ENCODE data around the gene ABI3BP.

GRCh38 chr3:100831629-100832028 is 161.6 kb downstream of the ABI3BP start:
- TF ChIP-seq GABPA (IDR thresholded peaks at IDR 0.05; ENCODE audit: low read depth) (no peak), SRF (IDR thresholded peaks at IDR 0.05; ENCODE audit: low read depth in 2 of 2, low read length in 2 of 2) (no peak), FOS (IDR thresholded peaks at IDR 0.05; ENCODE audit: borderline replicate concordance, extremely low read depth, insufficient read length) (no peak), POLR2AphosphoS5 (IDR thresholded peaks at IDR 0.05; ENCODE audit: low read length) (no peak), TAF1 (IDR thresholded peaks at IDR 0.05; ENCODE audit: borderline replicate concordance, low read depth, low read length) (no peak), NFYB (IDR thresholded peaks at IDR 0.05; ENCODE audit: insufficient read depth, low read depth, low read length) (no peak), NFIC (IDR thresholded peaks at IDR 0.05; ENCODE audit: low read depth, low read length) (no peak), HDAC2 (IDR thresholded peaks at IDR 0.05) (no peak), MXI1 (IDR thresholded peaks at IDR 0.05; ENCODE audit: low read depth, low read length) (no peak), POLR2A (IDR thresholded peaks at IDR 0.05; ENCODE audit: low read depth, low read length) (no peak), ESRRA (IDR thresholded peaks at IDR 0.05; ENCODE audit: low read length) (no peak), NR2F1 (conservative IDR thresholded peaks at IDR 0.05) (no peak)
- TF ChIP-seq, protein P1, sequence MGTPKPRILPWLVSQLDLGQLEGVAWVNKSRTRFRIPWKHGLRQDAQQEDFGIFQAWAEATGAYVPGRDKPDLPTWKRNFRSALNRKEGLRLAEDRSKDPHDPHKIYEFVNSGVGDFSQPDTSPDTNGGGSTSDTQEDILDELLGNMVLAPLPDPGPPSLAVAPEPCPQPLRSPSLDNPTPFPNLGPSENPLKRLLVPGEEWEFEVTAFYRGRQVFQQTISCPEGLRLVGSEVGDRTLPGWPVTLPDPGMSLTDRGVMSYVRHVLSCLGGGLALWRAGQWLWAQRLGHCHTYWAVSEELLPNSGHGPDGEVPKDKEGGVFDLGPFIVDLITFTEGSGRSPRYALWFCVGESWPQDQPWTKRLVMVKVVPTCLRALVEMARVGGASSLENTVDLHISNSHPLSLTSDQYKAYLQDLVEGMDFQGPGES (IDR thresholded peaks at IDR 0.05), result no peak
- TF ChIP-seq, protein P2, sequence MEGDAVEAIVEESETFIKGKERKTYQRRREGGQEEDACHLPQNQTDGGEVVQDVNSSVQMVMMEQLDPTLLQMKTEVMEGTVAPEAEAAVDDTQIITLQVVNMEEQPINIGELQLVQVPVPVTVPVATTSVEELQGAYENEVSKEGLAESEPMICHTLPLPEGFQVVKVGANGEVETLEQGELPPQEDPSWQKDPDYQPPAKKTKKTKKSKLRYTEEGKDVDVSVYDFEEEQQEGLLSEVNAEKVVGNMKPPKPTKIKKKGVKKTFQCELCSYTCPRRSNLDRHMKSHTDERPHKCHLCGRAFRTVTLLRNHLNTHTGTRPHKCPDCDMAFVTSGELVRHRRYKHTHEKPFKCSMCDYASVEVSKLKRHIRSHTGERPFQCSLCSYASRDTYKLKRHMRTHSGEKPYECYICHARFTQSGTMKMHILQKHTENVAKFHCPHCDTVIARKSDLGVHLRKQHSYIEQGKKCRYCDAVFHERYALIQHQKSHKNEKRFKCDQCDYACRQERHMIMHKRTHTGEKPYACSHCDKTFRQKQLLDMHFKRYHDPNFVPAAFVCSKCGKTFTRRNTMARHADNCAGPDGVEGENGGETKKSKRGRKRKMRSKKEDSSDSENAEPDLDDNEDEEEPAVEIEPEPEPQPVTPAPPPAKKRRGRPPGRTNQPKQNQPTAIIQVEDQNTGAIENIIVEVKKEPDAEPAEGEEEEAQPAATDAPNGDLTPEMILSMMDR (IDR thresholded peaks at IDR 0.05 in 2 of 3, conservative IDR thresholded peaks at IDR 0.05 in 1 of 3; ENCODE audit: control insufficient read depth in 2 of 3, extremely low read depth in 1 of 3, insufficient read depth in 1 of 3, low read depth in 3 of 3, low read length in 3 of 3), result no peak
